Ishikawa (cell line): ENCODE measurements around the gene CCDC137.
A peak's percentile ranks its signal among the peaks of the same experiment; 100 is the strongest.

Source experiments
- CEBPB ChIP-seq: IDR thresholded peaks from 2 replicates; pipeline ENCODE4 v1.6.1; 2012
- CREB1 ChIP-seq: IDR thresholded peaks from 2 replicates; pipeline ENCODE4 v1.6.1; 2012; ENCODE audit warnings: low read depth
- EGR1 ChIP-seq: IDR thresholded peaks from 2 replicates; pipeline ENCODE4 v1.6.1; 2012
- EP300 ChIP-seq: IDR thresholded peaks from 2 replicates; pipeline ENCODE4 v1.6.1; 2012; ENCODE audit warnings: borderline replicate concordance
- FOXM1 ChIP-seq: IDR thresholded peaks from 2 replicates; pipeline ENCODE4 v1.6.1; 2012; ENCODE audit warnings: low read depth, borderline replicate concordance
- MAX ChIP-seq: IDR thresholded peaks from 2 replicates; pipeline ENCODE4 v1.6.1; 2012
- NFIC ChIP-seq: IDR thresholded peaks from 2 replicates; pipeline ENCODE4 v1.6.1; 2012
- RAD21 ChIP-seq: IDR thresholded peaks from 2 replicates; pipeline ENCODE4 v1.6.1; 2012; ENCODE audit warnings: low read depth
- REST ChIP-seq: IDR thresholded peaks from 2 replicates; pipeline ENCODE4 v1.6.1; 2012; ENCODE audit warnings: low read depth, mild to moderate bottlenecking
- TAF1 ChIP-seq: IDR thresholded peaks from 2 replicates; pipeline ENCODE4 v1.6.1; 2012; ENCODE audit warnings: low read depth, mild to moderate bottlenecking
- TCF12 ChIP-seq: IDR thresholded peaks from 2 replicates; pipeline ENCODE4 v1.6.1; 2012; ENCODE audit warnings: low read depth
- TEAD4 ChIP-seq: IDR thresholded peaks from 2 replicates; pipeline ENCODE4 v1.6.1; 2012
- USF1 ChIP-seq: IDR thresholded peaks from 2 replicates; pipeline ENCODE4 v1.6.1; 2012
- YY1 ChIP-seq: IDR thresholded peaks from 2 replicates; pipeline ENCODE4 v1.6.1; 2012; ENCODE audit warnings: low read depth
- ZBTB7A ChIP-seq: IDR thresholded peaks from 2 replicates; pipeline ENCODE4 v1.6.1; 2012; ENCODE audit warnings: low read depth

CCDC137 gene

GRCh38 chr17:81666342-81667191 lies at the start of gene CCDC137, which contains the start of gene OXLD1:
Gene CCDC137 (plus strand): TSS chr17:81666737. CDS start chr17:81666767, 30 bp downstream.
Gene OXLD1 (minus strand): TSS chr17:81666605. CDS start chr17:81666577, 28 bp downstream.
- TF ChIP-seq EGR1 (peak; percentile 65; the same call in 1 of the 2 replicates), YY1 (peak; percentile 90), RAD21 (no peak), TCF12 (peak; percentile 65), ZBTB7A (peak; percentile 41), TEAD4 (peak; percentile 47), TAF1 (peak; percentile 98), FOXM1 (no peak), CREB1 (no peak), MAX (peak; percentile 92), USF1 (no peak)

- TF ChIP-seq EGR1 (no peak), YY1 (no peak), CREB1 (no peak), TCF12 (no peak), RAD21 (no peak), FOXM1 (no peak), REST (no peak), MAX (no peak), ZBTB7A (no peak), TAF1 (no peak), USF1 (no peak), TEAD4 (no peak), CEBPB (no peak), NFIC (no peak), EP300 (no peak)
Observed at GRCh38 chr17:81616877-81617276, 49.7 kb upstream of the CCDC137 start.

- TF ChIP-seq USF1 = no peak
- no peak for TF ChIP-seq FOXM1
- no peak for TF ChIP-seq EGR1
- TF ChIP-seq RAD21 = no peak
- no peak for TF ChIP-seq EP300
- no peak for TF ChIP-seq YY1
- TF ChIP-seq ZBTB7A = no peak
- no peak for TF ChIP-seq CREB1
- no peak for TF ChIP-seq TCF12
- no peak for TF ChIP-seq TAF1
- no peak for TF ChIP-seq MAX
- no peak for TF ChIP-seq NFIC
- TF ChIP-seq CEBPB = no peak
- no peak for TF ChIP-seq REST
- no peak for TF ChIP-seq TEAD4
Observed at GRCh38 chr17:81621494-81622130, 44.9 kb upstream of the CCDC137 start.

- TF ChIP-seq NFIC (no peak), USF1 (no peak), CREB1 (no peak), EP300 (no peak), CEBPB (no peak), TAF1 (no peak), RAD21 (no peak), TEAD4 (no peak), MAX (no peak), EGR1 (no peak), ZBTB7A (no peak), FOXM1 (no peak), TCF12 (no peak)
Observed at GRCh38 chr17:81630274-81630673, 36.3 kb upstream of the CCDC137 start.
